K562 (cell line): ENCODE results near the gene NFATC2. TPM values are rescaled to one million over a fixed set of nuclear protein-coding genes. Genes with fewer than 3 reads are reported as not detected.

Experiments used
- ARID1B ChIP-seq: fragments of 450-650 bp; IDR thresholded peaks from 2 replicates; pipeline ENCODE4 v1.6.1; 2016; ENCODE audit warnings: antibody characterized with exemption, mild to moderate bottlenecking, inconsistent platforms
- CCAR2 ChIP-seq: fragments of 200-400 bp; formaldehyde crosslinking; IDR thresholded peaks from 2 replicates; pipeline ENCODE4 v1.6.1; 2017; ENCODE audit warnings: mild to moderate bottlenecking, low read depth, low read length
- ELF2 ChIP-seq: fragments of 250-450 bp; sonication (Bioruptor Pico); IDR thresholded peaks from 2 replicates; pipeline ENCODE4 v1.5.0; 2021; ENCODE audit warnings: mild to moderate bottlenecking
- JUND ChIP-seq, 2 experiments: IDR thresholded peaks; 2 replicates in 1 of 2; 3 replicates in 1 of 2; pipeline ENCODE4 v1.6.1; 2011; ENCODE audit warnings: borderline replicate concordance in 2 of 2, low read depth in 2 of 2, low read length in 2 of 2, improper control_type of control experiment in 1 of 2, missing biosample characterization in 1 of 2, missing genetic modification characterization in 1 of 2, missing genetic modification reagents in 1 of 2
- KLF10 ChIP-seq: fragments of 250-450 bp; sonication (Bioruptor Pico); IDR thresholded peaks from 2 replicates; pipeline ENCODE4 v1.6.1; 2021; ENCODE audit warnings: matching md5 sums
- MAFK ChIP-seq: IDR thresholded peaks from 2 replicates; pipeline ENCODE4 v1.6.1; 2011; ENCODE audit warnings: low read length, improper control_type of control experiment
- MEIS2 ChIP-seq: fragments of 450-650 bp; IDR thresholded peaks from 2 replicates; pipeline ENCODE4 v1.6.1; 2014; ENCODE audit warnings: mild to moderate bottlenecking; ENCODE audit not compliant: partially characterized antibody
- NFIC ChIP-seq: fragments of 450-650 bp; IDR thresholded peaks from 2 replicates; pipeline ENCODE4 v1.6.1; 2017; ENCODE audit warnings: mild to moderate bottlenecking, inconsistent platforms
- NR2F6 ChIP-seq: fragments of 450-650 bp; formaldehyde crosslinking; IDR thresholded peaks from 2 replicates; pipeline ENCODE4 v1.4.0; 2020; ENCODE audit warnings: mild to moderate bottlenecking
- SMARCB1 ChIP-seq: IDR thresholded peaks from 2 replicates; pipeline ENCODE4 v1.6.1; 2011; ENCODE audit warnings: improper control_type of control experiment, low read depth; ENCODE audit not compliant: insufficient read length
- TBP ChIP-seq: optimal IDR thresholded peaks from 2 replicates; pipeline ENCODE3; 2011; ENCODE audit warnings: low read depth, low read length, improper control_type of control experiment
- TEAD1 ChIP-seq, 2 experiments: fragments of 450-650 bp in 1 of 2; sonication (generic) in 1 of 2; formaldehyde crosslinking; IDR thresholded peaks; 2 replicates each; pipeline versions ENCODE4 v1.4.0 to v1.8.0; 2020 to 2022; ENCODE audit warnings: mild to moderate bottlenecking in 2 of 2, missing genetic modification reagents in 1 of 2
- YY1 ChIP-seq, 3 experiments: IDR thresholded peaks; 2 replicates each; pipeline ENCODE4 v1.6.1; 2011; ENCODE audit warnings: low read length in 2 of 3, mild to moderate bottlenecking in 2 of 3, moderate library complexity in 2 of 3, borderline replicate concordance in 1 of 3, control low read depth in 1 of 3, low read depth in 1 of 3; ENCODE audit not compliant: insufficient read depth in 3 of 3, insufficient replicate concordance in 2 of 3, control insufficient read depth in 1 of 3, insufficient read length in 1 of 3; ENCODE audit errors: extremely low read depth in 1 of 3
- ZNF217 ChIP-seq: sonication (generic); formaldehyde crosslinking; IDR thresholded peaks from 2 replicates; pipeline ENCODE4 v1.8.0; 2022; ENCODE audit warnings: mild to moderate bottlenecking, missing genetic modification reagents
- ZNF431 ChIP-seq: sonication (generic); formaldehyde crosslinking; IDR thresholded peaks from 2 replicates; pipeline ENCODE4 v1.8.0; 2022; ENCODE audit warnings: mild to moderate bottlenecking, missing genetic modification reagents
- ZNF778 ChIP-seq: fragments of 450-650 bp; formaldehyde crosslinking; IDR thresholded peaks from 2 replicates; pipeline ENCODE4 v1.4.0; 2020; ENCODE audit warnings: mild to moderate bottlenecking, moderate library complexity
- ZNF785 ChIP-seq: fragments of 250-450 bp; sonication (Bioruptor Pico); IDR thresholded peaks from 2 replicates; pipeline ENCODE4 v1.4.0; 2020; ENCODE audit warnings: mild to moderate bottlenecking
- ZZZ3 ChIP-seq: fragments of 450-650 bp; IDR thresholded peaks from 2 replicates; pipeline ENCODE4 v1.6.1; 2016; ENCODE audit warnings: antibody characterized with exemption, mild to moderate bottlenecking, moderate library complexity
- polyA plus RNA-seq, 8 experiments: library from polyadenylated mRNA; depleted of rRNA in 4 of 8; stranded (reverse) in 5 of 8; unstranded in 3 of 8; fragments of >200 nt; fragmentation: Nextera tagmentation in 2 of 8; fragmentation: Illumina TruSeq in 1 of 8; extraction: Ambion mirVana in 2 of 8; extraction: Trizol in 1 of 8; gene quantifications; 2 replicates each; pipeline versions ENCODE4 v1.2.1 to v1.2.3, GENCODE V29; 2011 to 2014; ENCODE audit warnings: inconsistent platforms in 1 of 8, missing spikeins in 1 of 8
- total RNA-seq, 7 experiments: library from RNA; depleted of rRNA in 6 of 7; stranded (reverse); fragments of >200 nt in 6 of 7; fragmentation: Illumina TruSeq in 2 of 7; extraction: Trizol in 2 of 7; gene quantifications; 2 replicates each; pipeline versions ENCODE4 v1.2.1 to v1.2.3, GENCODE V29; 2011 to 2021; ENCODE audit warnings: low replicate concordance in 1 of 7
- TF ChIP-seq, protein P1 (sequence below): fragments of 450-650 bp; formaldehyde crosslinking; IDR thresholded peaks from 2 replicates; pipeline ENCODE4 v1.4.0; 2020; ENCODE audit warnings: mild to moderate bottlenecking, mixed read lengths
- TF ChIP-seq, protein P2 (sequence below), 3 experiments: IDR thresholded peaks in 2 of 3; conservative IDR thresholded peaks in 1 of 3; 2 replicates each; pipeline ENCODE4 v1.5.1; 2011 to 2012; ENCODE audit warnings: low read length in 3 of 3, mild to moderate bottlenecking in 3 of 3, control low read depth in 2 of 3, improper control_type of control experiment in 1 of 3, inconsistent platforms in 1 of 3, low read depth in 1 of 3, mixed read lengths in 1 of 3, moderate library complexity in 1 of 3; ENCODE audit not compliant: insufficient read depth in 2 of 3
- TF ChIP-seq, protein P3 (sequence below): fragments of 250-450 bp; sonication (Bioruptor Pico); IDR thresholded peaks from 2 replicates; pipeline ENCODE4 v1.4.0; 2020; ENCODE audit warnings: mild to moderate bottlenecking, moderate library complexity
- TF ChIP-seq, protein P4 (sequence below): fragments of 250-450 bp; sonication (Bioruptor Pico); IDR thresholded peaks from 2 replicates; pipeline ENCODE4 v1.5.0; 2021

NFATC2 gene
- total and polyA plus RNA-seq, 9 of the 15 experiments (the other 6 are each of a cell fraction or from before 2014, with no cell fraction given) = 1.9 to 11.2 (median 3.0) TPM

DNA sequence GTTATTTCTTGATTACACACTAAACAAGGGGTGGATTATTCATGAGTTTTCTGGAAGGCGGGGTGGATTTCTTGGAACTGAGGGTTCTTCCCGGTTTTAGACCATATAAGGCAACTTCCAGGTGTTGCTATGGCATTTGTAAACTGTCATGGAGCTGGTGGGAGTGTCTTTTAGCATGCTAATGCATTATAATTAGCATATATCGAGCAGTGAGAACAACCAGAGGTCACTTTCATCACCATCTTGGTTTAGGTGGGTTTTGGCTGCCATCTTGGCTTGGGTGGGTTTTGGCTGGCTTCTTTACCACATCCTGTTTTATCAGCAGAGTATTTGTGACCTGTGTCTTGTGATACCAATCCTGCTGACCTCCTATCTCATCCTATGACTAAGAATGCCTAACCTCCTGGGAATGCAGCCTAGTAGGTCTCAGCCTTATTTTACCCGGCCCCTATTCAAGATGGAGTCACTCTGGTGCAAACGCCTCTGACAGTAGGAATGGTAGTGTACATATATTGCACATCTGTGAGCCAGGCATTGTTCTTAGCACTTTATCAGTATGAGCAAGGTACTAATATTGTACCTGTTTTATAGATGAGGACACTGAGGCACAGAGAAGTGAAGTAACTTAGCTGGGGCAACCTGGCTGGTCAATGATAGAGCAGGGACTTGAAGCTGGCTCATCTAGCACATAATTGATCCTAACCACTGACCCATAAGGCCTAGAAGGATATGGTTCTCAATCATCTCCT, 203.7 kb downstream of the NFATC2 start (continued):
- TF ChIP-seq, protein P1, sequence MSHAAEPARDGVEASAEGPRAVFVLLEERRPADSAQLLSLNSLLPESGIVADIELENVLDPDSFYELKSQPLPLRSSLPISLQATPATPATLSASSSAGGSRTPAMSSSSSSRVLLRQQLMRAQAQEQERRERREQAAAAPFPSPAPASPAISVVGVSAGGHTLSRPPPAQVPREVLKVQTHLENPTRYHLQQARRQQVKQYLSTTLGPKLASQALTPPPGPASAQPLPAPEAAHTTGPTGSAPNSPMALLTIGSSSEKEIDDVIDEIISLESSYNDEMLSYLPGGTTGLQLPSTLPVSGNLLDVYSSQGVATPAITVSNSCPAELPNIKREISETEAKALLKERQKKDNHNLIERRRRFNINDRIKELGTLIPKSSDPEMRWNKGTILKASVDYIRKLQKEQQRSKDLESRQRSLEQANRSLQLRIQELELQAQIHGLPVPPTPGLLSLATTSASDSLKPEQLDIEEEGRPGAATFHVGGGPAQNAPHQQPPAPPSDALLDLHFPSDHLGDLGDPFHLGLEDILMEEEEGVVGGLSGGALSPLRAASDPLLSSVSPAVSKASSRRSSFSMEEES = peak; percentile 89
- TF ChIP-seq ZNF217 (CRISPR knock-in tag) (no peak), ARID1B (peak; percentile 77), ZZZ3 (no peak), YY1 (IDR thresholded peaks at IDR 0.05; ENCODE audit: borderline replicate concordance in 1 of 3, control insufficient read depth in 1 of 3, extremely low read depth in 1 of 3, insufficient read depth in 3 of 3, insufficient read length in 1 of 3, insufficient replicate concordance in 2 of 3, low read depth in 1 of 3, low read length in 2 of 3) (peak in 2 of 3 experiments; percentile 29 to 89), JUND (IDR thresholded peaks at IDR 0.05; ENCODE audit: borderline replicate concordance, low read depth, low read length) (peak; percentile 13; the same call in 1 of the 2 replicates), JUND (tag; IDR thresholded peaks at IDR 0.05; ENCODE audit: borderline replicate concordance, low read depth, low read length) (peak; percentile 92; the same call in 2 of the 3 replicates), TEAD1 (CRISPR knock-in tag; IDR thresholded peaks at IDR 0.05) (peak; percentile 79 to 100), KLF10 (CRISPR knock-in tag) (peak; percentile 96), ZNF785 (peak; percentile 96), MEIS2 (peak; percentile 46), CCAR2 (no peak), TBP (no peak), NR2F6 (peak; percentile 96), SMARCB1 (no peak), NFIC (no peak), ZNF431 (CRISPR knock-in tag) (peak; percentile 33; the same call in 1 of the 2 replicates), ZNF778 (CRISPR knock-in tag) (0 out of 2 replicates have a peak, but pooled peaks have one; percentile 70), ELF2 (peak; percentile 96), MAFK (0 out of 2 replicates have a peak, but pooled peaks have one; percentile 4)
- TF ChIP-seq, protein P2, sequence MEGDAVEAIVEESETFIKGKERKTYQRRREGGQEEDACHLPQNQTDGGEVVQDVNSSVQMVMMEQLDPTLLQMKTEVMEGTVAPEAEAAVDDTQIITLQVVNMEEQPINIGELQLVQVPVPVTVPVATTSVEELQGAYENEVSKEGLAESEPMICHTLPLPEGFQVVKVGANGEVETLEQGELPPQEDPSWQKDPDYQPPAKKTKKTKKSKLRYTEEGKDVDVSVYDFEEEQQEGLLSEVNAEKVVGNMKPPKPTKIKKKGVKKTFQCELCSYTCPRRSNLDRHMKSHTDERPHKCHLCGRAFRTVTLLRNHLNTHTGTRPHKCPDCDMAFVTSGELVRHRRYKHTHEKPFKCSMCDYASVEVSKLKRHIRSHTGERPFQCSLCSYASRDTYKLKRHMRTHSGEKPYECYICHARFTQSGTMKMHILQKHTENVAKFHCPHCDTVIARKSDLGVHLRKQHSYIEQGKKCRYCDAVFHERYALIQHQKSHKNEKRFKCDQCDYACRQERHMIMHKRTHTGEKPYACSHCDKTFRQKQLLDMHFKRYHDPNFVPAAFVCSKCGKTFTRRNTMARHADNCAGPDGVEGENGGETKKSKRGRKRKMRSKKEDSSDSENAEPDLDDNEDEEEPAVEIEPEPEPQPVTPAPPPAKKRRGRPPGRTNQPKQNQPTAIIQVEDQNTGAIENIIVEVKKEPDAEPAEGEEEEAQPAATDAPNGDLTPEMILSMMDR (IDR thresholded peaks at IDR 0.05 in 2 of 3, conservative IDR thresholded peaks at IDR 0.05 in 1 of 3; ENCODE audit: insufficient read depth in 2 of 3, low read depth in 1 of 3, low read length in 3 of 3) = no peak
- TF ChIP-seq, protein P3, sequence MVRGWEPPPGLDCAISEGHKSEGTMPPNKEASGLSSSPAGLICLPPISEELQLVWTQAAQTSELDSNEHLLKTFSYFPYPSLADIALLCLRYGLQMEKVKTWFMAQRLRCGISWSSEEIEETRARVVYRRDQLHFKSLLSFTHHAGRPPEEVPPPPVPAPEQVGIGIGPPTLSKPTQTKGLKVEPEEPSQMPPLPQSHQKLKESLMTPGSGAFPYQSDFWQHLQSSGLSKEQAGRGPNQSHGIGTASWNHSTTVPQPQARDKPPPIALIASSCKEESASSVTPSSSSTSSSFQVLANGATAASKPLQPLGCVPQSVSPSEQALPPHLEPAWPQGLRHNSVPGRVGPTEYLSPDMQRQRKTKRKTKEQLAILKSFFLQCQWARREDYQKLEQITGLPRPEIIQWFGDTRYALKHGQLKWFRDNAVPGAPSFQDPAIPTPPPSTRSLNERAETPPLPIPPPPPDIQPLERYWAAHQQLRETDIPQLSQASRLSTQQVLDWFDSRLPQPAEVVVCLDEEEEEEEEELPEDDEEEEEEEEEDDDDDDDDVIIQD (CRISPR knock-in tag) = peak; percentile 99
- TF ChIP-seq, protein P4, sequence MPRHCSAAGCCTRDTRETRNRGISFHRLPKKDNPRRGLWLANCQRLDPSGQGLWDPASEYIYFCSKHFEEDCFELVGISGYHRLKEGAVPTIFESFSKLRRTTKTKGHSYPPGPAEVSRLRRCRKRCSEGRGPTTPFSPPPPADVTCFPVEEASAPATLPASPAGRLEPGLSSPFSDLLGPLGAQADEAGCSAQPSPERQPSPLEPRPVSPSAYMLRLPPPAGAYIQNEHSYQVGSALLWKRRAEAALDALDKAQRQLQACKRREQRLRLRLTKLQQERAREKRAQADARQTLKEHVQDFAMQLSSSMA (CRISPR knock-in tag) = peak; percentile 96
